Stimulated activated CD4-positive, alpha-beta T cell treated with anti-CD3 and anti-CD28 coated beads, TNF-alpha, amount 100 ng/mL, for 48 hours (primary cell): Measurements from ENCODE around the gene SPAG4.
A peak's percentile ranks its signal among the peaks of the same experiment; 100 is the strongest.

Experiments
- DNase-seq, 3 donors: peaks; one replicate each; pipeline ENCODE4 v3.0.0-alpha.2; 2020; ENCODE audit warnings: low read depth in 3 of 3

SPAG4 gene

GRCh38 chr20:35615667-35616464 is at the start of gene SPAG4:
Gene SPAG4 (plus strand): TSS chr20:35615829. CDS start chr20:35616004, 175 bp downstream.
- peak; percentile 100 for DNase-seq

DNA sequence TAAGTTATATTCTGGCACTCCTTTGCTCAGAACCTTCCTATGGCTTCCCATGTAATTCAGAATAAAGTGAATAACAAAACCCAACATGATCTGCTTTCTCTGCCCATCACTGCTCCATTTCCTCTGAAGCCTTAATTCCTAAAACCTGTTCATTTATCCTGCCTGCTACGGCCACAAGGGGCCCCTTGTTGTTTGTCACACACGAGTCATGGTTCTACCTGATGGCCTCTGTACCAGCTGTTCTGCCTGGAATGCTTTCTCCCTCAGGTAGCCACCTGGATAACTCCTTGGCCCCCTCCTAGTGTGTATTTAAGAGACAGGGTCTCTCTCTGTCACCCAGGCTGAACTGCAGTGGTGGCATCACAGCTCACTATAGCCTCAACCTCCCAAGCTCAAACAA is 47.0 kb upstream of the SPAG4 start:
- DNase-seq: no peak

DNA sequence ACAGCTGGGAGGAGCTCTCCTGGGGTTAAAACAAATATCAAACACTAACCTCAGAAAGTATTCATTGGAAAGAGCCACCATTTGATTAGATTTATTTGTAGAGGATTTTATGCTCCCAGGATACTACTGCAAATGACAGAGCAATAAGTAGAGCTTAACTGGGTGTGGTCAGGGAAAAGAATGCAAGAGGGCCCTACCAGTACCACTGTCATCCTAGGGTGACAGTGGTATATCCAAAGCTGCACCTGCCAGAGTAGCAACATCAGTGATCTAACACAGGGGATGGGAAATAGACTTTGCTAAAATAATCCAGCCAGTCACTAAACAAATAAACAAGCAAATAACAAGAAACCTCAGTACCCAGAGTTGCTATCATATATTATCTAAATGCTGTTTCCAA is 44.1 kb upstream of the SPAG4 start:
- no peak for DNase-seq

DNA sequence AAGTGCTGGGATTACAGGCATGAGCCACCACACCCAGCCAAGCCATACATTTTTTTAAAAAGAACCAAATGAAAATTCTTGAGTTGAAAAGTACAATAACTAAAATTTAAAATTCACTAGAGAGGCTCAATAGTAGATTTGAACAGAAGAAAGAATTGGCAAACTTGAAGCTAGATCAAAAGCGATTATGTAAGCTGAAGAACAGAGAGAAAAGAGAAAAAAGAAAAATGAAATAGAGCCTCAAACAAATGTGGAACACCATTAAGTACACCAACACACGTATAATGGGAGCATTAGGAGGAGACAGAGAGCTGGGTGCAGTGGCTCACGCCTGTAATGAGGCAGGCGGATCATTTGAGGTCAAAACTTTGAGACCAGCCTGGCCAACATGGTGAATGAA is 42.8 kb upstream of the SPAG4 start:
- no peak for DNase-seq

DNA sequence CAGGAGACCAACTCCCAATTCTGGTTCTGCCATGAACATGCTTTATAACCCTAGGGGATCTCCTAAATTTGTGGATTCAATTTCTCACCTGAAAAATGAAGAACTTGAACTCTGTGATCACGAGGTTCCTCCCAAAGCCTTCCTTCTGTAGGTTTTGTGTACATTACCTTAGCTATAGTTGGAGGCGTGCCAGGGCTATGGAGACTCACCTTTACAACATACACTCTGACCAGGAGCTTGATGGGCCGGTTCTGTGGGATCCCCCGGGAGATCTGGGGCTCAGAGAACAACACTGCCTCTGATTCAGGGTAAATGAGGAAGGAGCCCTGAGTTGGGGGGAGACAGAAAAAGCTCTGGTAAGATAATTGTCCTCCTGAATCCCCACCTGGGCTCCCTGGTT is 39.7 kb upstream of the SPAG4 start:
- DNase-seq: no peak

GRCh38 chr20:35576816-35577215 is 38.8 kb upstream of the SPAG4 start:
- DNase-seq: no peak

DNA sequence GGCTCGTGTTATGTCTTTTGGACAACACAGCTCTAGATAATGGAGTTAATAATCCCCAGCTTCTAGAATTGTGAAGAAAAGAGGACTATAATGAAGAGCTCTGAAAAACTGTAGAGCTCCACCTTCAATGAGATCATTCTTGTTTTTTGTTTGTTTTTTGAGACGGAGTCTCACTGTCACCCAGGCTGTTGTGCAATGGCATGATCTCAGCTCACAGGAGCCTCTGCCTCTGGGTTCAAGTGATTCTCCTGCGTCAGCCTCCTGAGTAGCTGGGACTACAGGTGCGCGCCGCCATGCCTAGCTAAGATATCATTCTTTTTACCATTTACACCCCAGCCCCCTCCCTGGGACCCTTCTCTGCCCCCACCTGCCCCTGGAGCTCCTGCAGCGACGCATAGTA is 37.2 kb upstream of the SPAG4 start:
- no peak for DNase-seq

DNA sequence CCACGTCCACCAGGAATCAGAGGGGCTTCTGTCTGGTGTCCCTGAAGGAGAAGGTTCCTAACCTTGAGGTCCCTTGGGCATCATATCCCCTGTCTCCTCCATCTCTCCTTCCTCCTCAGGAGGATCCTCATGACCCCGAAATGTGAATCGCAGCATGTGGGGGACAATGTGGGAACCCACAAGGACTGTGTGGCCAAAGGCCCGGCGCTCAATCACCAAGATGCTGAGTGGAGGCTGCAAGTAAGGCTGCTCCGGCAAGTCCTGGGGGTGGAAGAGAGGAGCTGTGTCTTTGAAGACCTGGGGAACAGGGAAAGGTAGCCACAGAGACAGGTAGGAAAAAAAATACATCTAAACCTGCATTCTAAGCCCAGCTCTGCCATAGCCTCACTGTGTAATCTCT is 36.4 kb upstream of the SPAG4 start:
- DNase-seq: no peak

DNA sequence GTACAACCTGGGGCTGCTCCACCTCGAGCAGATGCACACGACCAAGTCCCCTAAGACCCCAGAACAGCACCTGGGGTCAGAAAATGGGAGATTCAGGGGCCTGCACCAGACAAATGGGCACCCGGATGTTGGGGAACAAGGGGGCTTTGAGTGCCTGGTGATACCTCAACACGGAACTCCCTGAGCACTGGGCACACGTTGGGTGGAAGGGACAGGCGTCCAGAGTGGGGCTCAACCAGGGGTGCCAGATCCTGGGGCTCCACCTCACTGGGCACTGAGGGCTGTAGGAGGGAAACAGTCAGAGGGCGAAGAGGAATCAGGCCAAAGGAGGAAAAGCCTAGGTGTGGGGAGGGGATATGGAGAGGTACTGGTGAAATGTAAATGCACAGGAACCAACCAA is 33.5 kb upstream of the SPAG4 start:
- DNase-seq: no peak

DNA sequence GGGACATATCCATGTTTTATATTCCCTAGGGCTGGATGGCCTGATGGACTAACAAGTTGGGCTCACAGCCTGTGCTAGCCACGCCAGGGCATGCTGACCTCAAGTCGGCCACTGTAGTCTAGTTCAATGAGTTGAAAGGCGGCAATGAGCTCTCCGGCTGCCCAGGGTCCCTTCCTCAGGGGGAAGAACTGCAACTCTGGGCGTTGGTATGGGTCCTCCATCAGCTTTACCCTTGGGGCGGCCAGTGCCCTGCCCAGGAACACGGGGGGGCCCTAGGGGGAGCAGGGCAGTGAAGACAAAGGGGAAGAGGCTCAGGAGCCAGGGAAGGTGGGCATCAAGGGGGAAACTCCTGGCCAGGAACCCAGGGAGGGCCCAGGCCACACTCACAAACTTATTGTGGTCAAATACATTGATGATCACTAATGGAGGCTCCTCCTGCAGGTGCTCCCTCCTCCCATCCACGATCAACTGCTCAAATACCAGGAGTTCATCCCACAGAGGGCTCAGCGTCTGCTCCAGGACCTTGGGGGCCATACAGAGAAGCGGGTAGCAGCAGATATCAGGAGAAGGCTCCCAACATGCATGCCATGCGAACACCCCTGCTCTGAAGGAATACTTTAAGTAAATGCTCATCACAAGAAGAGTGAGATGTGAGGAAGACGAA is 32.8 kb upstream of the SPAG4 start:
- DNase-seq: no peak

- no peak for DNase-seq
Observed at GRCh38 chr20:35583636-35584560, 31.7 kb upstream of the SPAG4 start.

GRCh38 chr20:35586751-35587425 is 28.7 kb upstream of the SPAG4 start:
- DNase-seq: no peak

GRCh38 chr20:35587436-35587835 is 28.2 kb upstream of the SPAG4 start:
- no peak for DNase-seq

DNA sequence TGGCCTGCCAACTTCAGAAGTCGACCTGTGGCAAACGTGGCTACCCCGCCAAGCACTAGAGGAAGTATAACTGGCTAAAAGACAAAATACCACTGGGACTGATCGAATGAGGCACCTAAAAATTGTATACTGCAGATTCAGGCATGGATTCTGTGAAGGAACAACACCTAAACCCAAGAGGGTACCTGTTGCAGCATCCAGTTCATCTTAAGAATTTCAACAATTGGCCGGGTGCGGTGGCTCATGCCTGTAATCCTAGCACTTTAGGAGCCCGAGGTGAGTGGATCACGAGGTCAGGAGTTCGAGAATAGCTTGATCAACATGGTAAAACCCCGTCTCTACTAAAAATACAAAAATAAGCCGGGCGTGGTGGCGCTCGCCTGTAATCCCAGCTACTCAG is 27.2 kb upstream of the SPAG4 start:
- no peak for DNase-seq

DNA sequence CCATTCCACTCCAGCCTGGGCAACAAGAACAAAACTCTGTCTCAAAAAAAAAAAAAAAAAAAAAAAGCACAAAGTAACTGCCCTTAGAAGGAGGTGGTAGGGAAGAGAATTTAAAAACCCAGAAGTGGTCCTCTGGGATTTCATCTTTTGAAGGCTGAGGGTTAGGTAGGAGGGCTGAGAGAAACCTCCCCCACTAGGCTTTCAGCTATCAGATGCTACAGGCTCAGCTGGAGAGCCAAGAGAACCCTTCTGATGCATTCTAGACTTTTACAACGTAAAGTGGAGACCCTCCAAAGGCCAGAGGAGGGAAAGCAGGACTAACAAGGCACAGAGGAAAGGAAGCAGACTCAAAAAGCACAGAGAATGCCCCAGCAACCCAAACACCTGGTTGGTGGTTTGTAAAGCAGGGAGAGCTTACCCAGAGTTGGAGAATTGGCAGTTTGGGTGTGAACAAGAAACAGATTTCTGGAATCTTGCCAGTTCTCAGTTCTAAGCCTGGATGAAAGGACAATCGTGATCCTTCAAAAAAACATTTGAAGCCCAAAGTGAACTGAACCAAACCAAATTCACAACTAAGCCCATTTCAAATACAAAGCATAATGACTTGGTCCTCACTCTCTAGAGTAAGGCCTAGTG is 23.2 kb upstream of the SPAG4 start:
- no peak for DNase-seq

DNA sequence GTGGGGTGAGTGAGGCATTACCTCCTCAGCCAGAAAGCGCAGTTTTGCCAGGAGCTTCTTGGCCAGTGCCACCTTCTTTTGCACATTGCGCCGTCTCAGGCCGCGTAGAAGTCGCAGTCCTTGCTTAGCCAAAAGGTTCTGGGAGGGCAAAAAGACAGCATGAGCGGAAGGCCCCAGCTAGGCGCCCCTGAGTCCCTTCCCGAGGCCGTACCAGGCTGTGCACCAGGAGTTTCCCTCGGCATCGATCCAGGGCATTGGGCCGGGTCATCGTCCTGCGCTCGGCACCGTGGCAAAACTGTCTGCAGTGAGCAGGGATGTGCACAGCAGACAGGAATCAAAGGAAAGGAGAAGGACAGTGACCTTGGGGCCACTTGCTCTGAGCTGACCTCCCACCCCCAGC is 20.2 kb upstream of the SPAG4 start:
- no peak for DNase-seq

DNA sequence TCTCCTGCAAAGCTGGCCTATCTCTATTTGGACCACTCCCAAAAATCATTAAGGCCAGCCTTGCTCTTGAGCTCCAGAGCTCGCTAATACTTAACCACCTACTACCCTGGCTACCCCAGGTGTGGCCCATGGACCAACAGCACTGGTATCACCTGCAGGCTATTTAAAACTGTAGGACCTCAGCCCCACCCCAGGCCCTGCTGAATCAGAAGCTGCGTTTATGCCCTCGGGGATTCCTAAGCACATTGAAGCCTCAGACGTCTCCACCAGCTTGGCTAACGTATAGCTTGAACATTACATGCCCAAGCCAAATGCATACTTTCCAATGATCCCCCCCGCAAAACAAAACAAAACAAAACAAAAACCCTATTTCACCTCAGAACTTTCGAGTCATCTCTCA is 19.7 kb upstream of the SPAG4 start:
- DNase-seq: no peak

GRCh38 chr20:35597186-35597585 is 18.4 kb upstream of the SPAG4 start:
- DNase-seq: no peak

- no peak for DNase-seq
Observed at GRCh38 chr20:35598476-35598875, 17.2 kb upstream of the SPAG4 start.

DNA sequence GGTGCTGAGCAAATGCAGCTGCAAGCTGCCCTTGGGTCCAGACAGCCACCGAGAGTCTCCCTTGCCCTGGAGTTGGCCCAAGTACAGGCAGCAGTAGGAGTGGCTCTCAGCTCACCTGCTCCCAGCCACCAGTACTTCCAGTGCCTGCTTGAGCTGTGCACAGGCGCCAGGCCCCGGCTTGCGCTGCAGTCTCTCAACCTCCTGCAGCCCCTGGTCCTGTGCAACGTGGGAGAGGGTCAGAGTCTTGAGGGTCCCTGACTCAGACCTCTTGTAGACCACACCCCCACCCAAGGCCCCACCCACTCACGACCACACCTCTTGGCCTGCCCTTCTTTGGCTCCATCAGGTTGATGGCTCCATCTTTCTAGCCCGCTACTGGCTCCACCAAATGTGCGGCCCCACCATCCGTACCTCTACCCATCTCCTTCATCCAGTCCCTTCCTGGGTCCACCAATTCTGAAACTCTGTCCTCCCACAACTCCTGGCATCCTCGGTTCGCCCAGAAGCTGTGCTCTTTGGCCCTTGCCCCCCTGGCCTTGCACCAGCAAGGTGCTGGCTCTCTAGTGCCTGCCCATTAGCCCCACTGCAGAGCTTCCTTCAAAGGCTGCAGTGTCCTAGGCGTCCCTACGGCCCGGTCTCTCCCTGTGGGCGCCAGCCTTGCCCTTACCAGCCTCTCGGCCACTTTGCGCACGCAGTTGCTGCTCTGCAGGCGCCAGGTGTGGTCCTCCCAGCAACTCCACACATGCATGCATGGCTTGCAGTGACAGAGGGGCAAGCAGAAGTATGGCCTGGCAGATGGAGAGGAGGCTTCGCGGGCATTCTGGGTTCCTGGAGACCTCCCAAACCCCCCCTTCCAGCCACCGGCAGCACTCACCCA is 16.5 kb upstream of the SPAG4 start:
- DNase-seq: no peak

DNA sequence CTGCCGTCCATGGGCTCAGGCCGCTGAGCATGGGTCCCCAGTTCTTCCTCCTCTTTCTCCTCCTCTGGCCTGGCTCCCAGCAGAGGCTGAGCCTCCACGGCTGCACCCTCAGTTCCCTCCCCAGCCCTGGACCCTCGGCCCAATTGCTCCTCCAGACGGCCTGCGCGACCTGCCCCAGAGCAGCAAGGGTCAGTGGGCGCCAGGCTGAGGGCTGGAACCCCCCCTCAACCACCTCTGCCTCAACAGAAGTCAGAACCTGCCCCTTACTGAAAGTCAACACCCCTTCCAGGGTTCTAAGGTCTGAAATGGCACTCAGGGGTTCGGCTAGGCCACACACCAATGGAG is 15.9 kb upstream of the SPAG4 start:
- DNase-seq: no peak
